NK-92 (cell line): Measurements from ENCODE around the gene FIGN.

Source experiments
- DNase-seq: peaks from one replicate; lab custom pipeline; 2025; ENCODE audit not compliant: unreplicated experiment; lab: John Stamatoyannopoulos, UW

FIGN gene

GRCh38 chr2:163665051-163665450 lies 70.8 kb downstream of the FIGN start:
- no peak for DNase-seq

GRCh38 chr2:163664610-163665009 lies 71.2 kb downstream of the FIGN start:
- no peak for DNase-seq

DNA sequence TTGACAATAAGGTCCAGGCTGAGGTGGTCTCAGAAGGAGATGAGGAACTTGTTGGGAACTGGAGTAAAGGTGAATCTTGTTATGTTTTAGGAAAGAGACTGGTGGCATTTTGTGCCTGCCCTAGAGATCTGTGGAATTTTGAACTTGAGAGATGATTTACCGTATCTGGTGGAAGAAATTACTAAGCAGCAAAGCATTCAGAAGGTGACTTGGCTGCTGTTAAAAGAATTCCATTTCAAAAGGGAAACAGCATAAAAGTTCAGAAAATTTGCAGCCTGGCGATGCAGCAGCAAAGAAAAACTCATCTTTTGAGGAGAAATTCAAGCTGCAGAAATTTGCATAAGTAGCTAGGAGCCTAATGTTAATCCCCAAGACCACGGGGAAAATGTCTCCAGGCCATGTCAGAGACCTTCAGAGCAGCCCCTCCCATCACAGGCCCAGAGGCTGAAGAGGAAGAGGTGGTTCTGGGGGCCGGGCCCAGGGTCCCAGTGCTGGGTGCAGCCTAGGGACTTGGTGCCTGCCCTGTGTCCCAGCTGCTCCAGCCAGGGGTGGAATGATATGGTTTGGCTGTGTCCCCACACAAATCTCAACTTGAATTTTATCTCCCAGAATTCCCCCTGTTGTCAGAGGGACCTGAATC lies 73.5 kb downstream of the FIGN start:
- DNase-seq: no peak

- no peak for DNase-seq
Measured at GRCh38 chr2:163659224-163659623, 76.6 kb downstream of the FIGN start.

DNA sequence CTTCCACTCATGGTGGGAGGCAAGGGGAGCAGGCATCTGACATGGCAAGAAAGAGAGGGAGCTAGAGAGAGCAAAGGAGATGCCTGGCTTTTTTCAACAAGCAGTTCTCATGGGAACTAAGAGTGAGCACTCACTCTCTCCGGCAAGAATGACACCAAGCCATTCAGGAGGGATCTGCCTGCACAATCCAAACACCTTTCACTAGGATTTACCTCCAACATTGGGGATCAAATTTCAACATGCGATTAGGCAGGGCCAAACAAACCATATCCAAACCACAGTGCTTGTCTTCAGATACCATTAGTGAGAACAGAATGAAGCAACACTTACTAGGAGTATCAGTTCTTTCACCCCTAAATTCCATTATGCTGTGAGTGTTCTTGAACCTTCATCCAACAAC lies 77.3 kb downstream of the FIGN start:
- no peak for DNase-seq

DNA sequence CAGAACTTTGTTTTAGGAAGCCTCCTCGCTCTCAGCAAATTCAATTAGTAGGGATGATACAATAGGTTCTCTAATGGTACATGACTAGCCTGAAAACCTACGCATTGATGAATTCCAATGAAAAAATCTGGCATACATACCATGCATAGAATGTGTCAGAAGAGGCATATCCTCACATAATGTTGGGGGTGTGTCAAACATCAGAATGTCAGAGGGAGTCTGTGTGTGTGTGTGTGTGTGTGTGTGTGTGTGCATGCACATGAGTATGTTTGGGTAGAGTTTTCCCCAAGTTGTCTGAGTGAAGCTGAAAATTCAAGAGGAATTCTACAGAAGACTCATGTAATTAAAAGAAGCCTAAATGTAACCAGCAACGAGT lies 78.5 kb downstream of the FIGN start:
- no peak for DNase-seq

- no peak for DNase-seq
Measured at GRCh38 chr2:163656622-163657280, 79.1 kb downstream of the FIGN start.

DNA sequence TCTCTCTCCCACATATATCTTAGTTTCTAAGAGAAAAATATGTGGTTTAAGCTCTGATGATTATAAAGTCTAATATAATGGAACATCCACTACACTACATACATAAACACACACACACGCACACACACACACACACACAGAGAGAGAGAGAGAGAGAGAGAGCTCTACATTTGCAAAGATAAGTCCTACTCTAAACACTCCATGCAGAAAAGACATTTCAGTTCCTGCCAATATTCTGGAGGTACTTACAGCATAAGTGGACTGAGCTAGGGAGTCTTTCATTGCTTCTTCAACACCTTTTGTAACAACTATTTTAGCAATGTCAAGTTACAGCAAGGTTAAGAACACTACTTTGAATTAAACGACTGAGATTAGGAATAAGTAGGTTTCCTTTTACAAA lies 80.1 kb downstream of the FIGN start:
- DNase-seq: no peak

DNA sequence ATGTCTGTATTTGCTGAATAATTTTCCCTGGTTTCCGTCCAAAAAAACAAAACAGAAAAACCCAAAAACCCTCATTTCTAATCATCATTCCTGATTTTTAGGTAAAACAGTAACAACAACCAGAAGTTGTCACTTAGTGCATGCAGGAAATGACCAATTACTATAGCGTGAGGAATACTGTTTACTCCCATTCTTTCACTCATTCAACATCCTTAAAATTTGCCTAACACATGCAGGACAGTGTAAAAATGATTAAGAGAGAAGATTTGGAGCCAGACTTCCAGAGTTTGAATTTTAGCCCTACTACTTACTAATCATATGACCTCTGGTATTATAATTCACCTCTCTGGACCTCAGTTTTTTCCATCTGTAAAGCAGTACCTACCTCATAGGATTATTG lies 83.1 kb downstream of the FIGN start:
- no peak for DNase-seq

GRCh38 chr2:163649080-163649479 lies 86.7 kb downstream of the FIGN start:
- no peak for DNase-seq

- no peak for DNase-seq
Measured at GRCh38 chr2:163647300-163647699, 88.5 kb downstream of the FIGN start.

DNA sequence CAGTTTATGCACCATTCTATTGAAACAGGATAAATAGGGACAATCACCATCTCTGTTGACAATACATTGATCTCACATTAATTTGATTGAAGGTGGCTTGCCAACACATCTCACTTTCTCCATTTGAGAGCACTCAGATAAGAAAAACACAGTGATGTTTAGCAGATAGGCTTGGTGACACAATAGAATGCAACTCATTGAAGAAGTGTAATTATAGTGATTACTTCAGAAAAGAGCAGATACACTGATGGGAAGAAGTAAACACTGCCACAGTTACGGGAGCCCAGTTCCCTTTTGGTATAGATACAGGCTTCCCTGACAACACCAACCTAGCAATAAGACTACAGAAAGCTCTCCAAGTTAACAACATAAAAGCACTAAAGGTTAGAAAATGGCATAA lies 89.1 kb downstream of the FIGN start:
- no peak for DNase-seq

DNA sequence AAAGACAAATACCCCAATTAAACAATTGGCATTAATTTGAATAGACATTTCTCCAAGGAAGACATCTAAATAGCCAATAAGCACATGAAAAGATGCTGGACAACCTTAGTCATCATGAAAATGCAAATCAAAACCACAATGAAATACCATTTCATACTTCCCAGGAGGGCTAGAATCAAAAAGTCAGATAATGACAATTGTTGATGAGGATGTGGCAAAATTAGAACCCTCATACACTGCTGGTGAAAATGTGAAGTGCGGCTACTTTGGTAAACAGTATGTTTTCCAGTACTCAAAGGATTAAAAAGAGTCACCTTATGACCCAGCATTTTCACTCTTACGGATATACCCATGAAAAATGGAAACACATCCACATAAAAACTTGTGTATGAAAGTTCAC lies 91.6 kb downstream of the FIGN start:
- DNase-seq: no peak

DNA sequence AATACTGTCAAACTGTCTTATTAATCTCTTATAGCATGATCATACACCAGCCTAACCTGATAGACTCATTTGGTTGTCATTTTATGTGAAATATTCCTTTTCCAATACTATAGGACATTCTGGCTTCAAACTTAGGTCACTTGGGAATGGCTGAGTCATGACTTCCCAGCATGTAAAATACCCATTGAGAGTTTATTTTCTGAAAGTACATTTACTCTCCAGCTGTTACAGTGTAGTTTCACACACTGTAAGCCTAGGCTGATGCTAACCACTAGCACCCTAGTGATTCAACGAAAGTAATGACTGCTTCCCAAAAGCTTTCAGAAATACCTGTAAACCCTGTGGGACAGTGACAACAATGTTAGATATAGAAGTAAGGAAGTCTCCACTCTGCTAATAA lies 93.8 kb downstream of the FIGN start:
- no peak for DNase-seq

DNA sequence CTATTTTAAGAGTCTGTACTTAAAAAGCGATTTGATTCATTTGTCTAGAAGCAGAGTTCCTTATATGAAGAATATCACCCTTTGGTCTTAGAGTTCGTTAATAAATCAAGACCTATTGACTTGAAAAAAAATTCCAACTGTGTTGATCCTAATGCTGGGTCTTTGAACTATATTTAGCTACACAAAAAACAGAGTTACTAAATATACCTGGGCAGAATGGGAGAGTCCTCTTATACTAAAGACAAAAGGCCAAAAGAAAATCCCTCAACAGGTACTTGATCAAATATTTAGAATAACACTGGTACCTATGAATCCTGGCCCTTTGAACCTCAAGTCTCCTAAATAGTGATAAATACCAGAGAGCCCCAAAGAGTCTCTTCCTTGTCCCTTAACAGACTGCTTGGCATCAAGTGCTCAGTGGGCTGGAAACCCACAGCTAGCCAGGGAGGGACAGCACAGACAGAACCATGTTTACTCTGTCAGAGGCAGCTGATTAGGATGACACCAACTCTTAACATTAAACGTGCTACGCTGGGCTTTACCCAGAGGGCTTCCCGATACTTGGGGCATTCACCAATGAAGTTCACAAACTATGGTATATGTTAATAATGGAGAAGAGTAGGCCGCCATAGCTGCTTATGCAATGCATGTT lies 95.1 kb downstream of the FIGN start:
- DNase-seq: no peak

DNA sequence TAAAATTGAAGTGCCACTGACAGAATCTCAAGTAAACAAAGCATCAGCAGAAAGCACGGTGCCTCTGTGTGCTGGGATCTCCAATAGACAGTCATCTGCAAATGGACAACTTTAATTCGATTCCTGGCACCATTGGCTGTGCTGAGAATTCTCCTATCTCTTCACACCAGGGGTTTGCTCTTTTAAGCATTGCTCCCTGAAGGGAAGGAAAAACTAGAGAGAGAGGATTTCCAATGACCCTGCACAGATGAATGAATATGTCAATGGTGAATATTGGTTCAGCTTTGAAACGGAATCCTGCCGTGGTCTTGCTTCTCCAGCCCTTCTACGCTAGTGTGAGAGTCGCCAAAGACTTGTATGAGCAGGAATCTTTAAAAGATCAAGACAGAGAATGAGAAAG lies 97.9 kb downstream of the FIGN start:
- no peak for DNase-seq

- no peak for DNase-seq
Measured at GRCh38 chr2:163633291-163633690, 102.5 kb downstream of the FIGN start.

- no peak for DNase-seq
Measured at GRCh38 chr2:163630836-163631235, 105.0 kb downstream of the FIGN start.

GRCh38 chr2:163626639-163627109 lies 109.1 kb downstream of the FIGN start:
- no peak for DNase-seq

- no peak for DNase-seq
Measured at GRCh38 chr2:163626208-163626607, 109.6 kb downstream of the FIGN start.

DNA sequence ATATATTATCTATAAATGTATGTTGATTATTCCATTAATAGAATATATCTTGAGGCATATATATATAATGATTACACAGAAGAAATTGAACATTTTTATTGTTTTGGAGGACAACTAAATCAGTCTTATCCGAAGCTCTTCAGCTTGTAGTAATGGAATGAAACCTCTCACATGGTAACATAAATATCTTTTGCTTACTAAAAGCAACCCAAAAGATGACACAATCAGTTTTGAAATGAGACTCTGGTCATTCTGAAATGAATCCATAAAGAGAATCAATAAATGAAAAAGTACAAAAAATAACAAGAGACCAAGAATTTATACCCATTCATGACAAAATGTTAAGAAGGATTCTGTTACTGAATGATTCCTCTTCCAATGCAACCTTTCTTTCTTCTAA lies 110.2 kb downstream of the FIGN start:
- DNase-seq: no peak

GRCh38 chr2:163621445-163622004 lies 114.3 kb downstream of the FIGN start:
- DNase-seq: no peak
